ENCODE data around the gene C4orf36.

DNA sequence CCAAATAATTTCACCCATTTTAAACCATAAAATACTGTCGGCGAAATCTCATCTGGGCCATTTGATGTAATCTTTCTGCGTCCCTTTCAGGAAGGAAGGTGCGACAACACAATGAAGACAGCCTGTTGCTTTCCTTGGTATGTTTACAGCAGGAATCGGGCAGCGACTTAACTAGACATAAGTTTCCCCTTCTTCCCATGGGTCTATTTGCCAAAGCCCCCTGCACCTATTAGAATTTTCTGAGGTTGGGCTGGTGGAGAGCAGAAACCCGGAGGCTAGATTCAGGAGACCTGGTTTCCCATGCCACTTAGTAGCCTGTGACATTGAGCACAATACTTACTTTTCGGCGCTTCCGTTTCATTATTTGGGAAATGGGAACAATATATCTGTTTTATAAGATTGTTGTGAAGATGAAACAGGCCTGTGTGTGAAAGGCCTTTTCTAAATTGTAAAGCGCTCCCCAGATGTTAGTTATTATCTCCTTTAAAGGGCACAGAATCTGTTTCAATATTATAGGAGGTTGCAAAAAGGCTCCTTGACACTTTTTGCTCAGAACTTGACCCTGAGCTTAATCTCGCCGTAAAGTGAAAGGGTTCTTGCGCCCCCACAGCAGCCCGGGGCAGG is 42.0 kb upstream of the C4orf36 start:
- TF ChIP-seq, protein P1, sequence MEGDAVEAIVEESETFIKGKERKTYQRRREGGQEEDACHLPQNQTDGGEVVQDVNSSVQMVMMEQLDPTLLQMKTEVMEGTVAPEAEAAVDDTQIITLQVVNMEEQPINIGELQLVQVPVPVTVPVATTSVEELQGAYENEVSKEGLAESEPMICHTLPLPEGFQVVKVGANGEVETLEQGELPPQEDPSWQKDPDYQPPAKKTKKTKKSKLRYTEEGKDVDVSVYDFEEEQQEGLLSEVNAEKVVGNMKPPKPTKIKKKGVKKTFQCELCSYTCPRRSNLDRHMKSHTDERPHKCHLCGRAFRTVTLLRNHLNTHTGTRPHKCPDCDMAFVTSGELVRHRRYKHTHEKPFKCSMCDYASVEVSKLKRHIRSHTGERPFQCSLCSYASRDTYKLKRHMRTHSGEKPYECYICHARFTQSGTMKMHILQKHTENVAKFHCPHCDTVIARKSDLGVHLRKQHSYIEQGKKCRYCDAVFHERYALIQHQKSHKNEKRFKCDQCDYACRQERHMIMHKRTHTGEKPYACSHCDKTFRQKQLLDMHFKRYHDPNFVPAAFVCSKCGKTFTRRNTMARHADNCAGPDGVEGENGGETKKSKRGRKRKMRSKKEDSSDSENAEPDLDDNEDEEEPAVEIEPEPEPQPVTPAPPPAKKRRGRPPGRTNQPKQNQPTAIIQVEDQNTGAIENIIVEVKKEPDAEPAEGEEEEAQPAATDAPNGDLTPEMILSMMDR (IDR thresholded peaks at IDR 0.05), result no peak
- no peak for TF ChIP-seq POLR2A (IDR thresholded peaks at IDR 0.05)
